ENCODE results near the gene TIGAR. TPM values are rescaled to one million over a fixed set of nuclear protein-coding genes. Genes with fewer than 3 reads are reported as not detected.

The TIGAR gene
- total RNA-seq, 2 donors from 2014 or later = 3.7 to 4.2 TPM

Other genes with a start within 250 kb of the TIGAR start
- 100 to 1,000 TPM; 151 to 165 TPM for gene CCND2, start 47.5 kb upstream of the TIGAR start, total RNA-seq
- under 1 TPM in 1 of 2 donors, not detected in 1; 0.08 TPM for gene FGF23, start 58.5 kb downstream of the TIGAR start, total RNA-seq
- not detected for gene FGF6, start 124.6 kb downstream of the TIGAR start, total RNA-seq
- gene RAD51AP1, start 217.7 kb downstream of the TIGAR start, total RNA-seq = 1 to 10 TPM in 1 of 2 donors, under 1 TPM in 1; 0.86 to 1.3 TPM
- 10 to 100 TPM; 31.7 to 41.1 TPM for gene DYRK4, start 241.0 kb downstream of the TIGAR start, total RNA-seq

Data from right atrium auricular region (tissue), 2 donors.